Right atrium auricular region (tissue), 2 donors: Measurements from ENCODE around the gene ETDA. TPM values are rescaled to one million over a fixed set of nuclear protein-coding genes. Genes with fewer than 3 reads are reported as not detected.

ENCODE experiments used
- DNase-seq: peaks from one replicate; pipeline ENCODE4 v3.0.0-alpha.2; 2019; ENCODE audit warnings: low spot score
- H3K27ac ChIP-seq, 2 donors: fragments of 200-600 bp; sonication (generic); 1 replicate in 1 of 2; 2 replicates in 1 of 2; pipeline ENCODE4 v1.5.1; 2016 to 2019
- H3K27me3 ChIP-seq, 2 donors: fragments of 200-600 bp; sonication (generic); one replicate each; pipeline versions ENCODE4 v1.5.1 to v1.6.0; 2017 to 2019
- H3K36me3 ChIP-seq: fragments of 200-600 bp; sonication (generic); one replicate; pipeline ENCODE4 v1.5.1; 2016
- H3K4me1 ChIP-seq, 2 donors: fragments of 200-600 bp; sonication (generic); one replicate each; pipeline versions ENCODE4 v1.5.1 to v1.6.0; 2017 to 2019
- H3K4me3 ChIP-seq, 2 donors: fragments of 200-600 bp; sonication (generic); 1 replicate in 1 of 2; 2 replicates in 1 of 2; pipeline ENCODE4 v1.5.1; 2017 to 2019; ENCODE audit warnings: mild to moderate bottlenecking in 1 of 2, moderate library complexity in 1 of 2
- H3K9me3 ChIP-seq, 2 donors: fragments of 200-600 bp; sonication (generic); one replicate each; pipeline ENCODE4 v1.5.1; 2019
- total RNA-seq, 2 donors: library from RNA; depleted of rRNA; stranded (reverse); fragments of >200 nt; gene quantifications; one replicate each; pipeline ENCODE4 v1.1.0, GENCODE V29; 2016
- TF ChIP-seq, protein P1 (sequence below), 2 donors: fragments of 200-600 bp; sonication (generic); IDR thresholded peaks; one replicate each; pipeline ENCODE4 v1.5.1; 2019; ENCODE audit warnings: antibody characterized with exemption in 2 of 2

Gene ETDA
- total RNA-seq, 2 donors from 2014 or later = not detected

DNA sequence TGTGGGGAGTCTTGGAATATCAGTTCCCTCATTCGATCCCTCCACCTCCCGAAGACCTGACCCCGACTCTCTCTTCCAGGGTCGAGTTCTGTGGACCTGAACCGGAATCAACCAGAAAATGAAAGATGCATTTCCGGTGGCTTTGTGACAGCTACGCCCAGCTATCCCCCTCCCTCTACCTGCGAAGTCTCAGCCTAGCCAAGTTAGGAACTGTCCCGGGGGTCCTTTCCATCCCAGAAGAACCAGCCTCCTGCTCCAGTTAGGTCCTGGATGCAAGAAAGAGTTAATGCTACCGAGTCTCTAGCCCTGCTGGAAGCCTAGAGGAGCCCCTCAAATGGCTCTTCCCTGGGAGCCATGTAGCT is 44.1 kb downstream of the ETDA start:
- DNase-seq = no peak
- Histone ChIP-seq H3K4me1 (no peaks in the 10 kb centered on the region), H3K36me3 (no peaks in the 10 kb centered on the region), H3K27me3 (no peaks in the 10 kb centered on the region), H3K27ac (no peak overlapping the region), H3K9me3 (peaks cover 0 to 5% of the 10 kb centered on the region in 2 donors), H3K4me3 (peak overlapping the region; percentile 14 to 29)
- TF ChIP-seq, protein P1, sequence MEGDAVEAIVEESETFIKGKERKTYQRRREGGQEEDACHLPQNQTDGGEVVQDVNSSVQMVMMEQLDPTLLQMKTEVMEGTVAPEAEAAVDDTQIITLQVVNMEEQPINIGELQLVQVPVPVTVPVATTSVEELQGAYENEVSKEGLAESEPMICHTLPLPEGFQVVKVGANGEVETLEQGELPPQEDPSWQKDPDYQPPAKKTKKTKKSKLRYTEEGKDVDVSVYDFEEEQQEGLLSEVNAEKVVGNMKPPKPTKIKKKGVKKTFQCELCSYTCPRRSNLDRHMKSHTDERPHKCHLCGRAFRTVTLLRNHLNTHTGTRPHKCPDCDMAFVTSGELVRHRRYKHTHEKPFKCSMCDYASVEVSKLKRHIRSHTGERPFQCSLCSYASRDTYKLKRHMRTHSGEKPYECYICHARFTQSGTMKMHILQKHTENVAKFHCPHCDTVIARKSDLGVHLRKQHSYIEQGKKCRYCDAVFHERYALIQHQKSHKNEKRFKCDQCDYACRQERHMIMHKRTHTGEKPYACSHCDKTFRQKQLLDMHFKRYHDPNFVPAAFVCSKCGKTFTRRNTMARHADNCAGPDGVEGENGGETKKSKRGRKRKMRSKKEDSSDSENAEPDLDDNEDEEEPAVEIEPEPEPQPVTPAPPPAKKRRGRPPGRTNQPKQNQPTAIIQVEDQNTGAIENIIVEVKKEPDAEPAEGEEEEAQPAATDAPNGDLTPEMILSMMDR (IDR thresholded peaks at IDR 0.05) = no peak

DNA sequence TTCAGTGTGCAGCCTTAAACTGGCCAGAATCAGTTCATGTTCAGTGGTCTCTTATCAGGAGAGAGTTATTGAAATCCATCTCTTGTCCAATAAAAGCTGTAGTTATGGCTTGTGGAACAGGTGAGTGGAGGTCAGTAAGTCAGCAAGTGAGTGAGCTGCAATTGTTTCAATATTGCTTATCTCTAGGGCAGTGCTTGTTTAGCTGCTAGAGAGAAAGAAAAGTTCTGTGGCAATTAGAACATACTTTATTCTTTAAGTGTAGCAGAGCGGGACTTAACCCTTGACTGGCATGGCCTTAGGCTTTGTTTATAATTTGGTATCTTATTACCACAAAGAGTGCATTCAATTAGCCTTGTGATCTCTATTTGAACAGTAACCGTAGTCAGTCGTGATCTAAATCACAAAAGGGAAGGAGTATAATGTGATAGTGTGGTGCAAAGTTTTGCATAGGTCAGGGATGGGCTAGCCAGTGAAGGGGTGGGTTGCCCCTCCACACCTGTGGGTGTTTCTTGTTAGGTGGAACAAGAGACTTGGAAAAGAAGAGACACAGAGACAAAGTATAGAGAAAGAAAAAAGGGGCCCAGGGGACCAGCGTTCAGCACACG is 50.5 kb downstream of the ETDA start:
- no peak for DNase-seq
- no peaks in the 10 kb centered on the region for H3K36me3 ChIP-seq

More for the DNA sequence above, 50.5 kb downstream of the ETDA start:
- Histone ChIP-seq H3K4me3 (no peak overlapping the region), H3K4me1 (no peaks in the 10 kb centered on the region), H3K27me3 (no peaks in the 10 kb centered on the region), H3K9me3 (no peaks in the 10 kb centered on the region), H3K27ac (no peak overlapping the region)
- TF ChIP-seq, protein P1 (IDR thresholded peaks at IDR 0.05) = no peak

Other genes starting within 250 kb of the ETDA start
- 10 to 100 TPM in 1 of 2 donors, 1 to 10 TPM in 1; 8.2 to 13.8 TPM for gene RTL8B, start 229.5 kb upstream of the ETDA start, total RNA-seq
- 100 to 1,000 TPM; 177 to 187 TPM for gene RTL8C, start 219.7 kb upstream of the ETDA start, total RNA-seq
- 10 to 100 TPM; 27.5 to 40.3 TPM for gene RTL8A, start 199.9 kb upstream of the ETDA start, total RNA-seq
- gene SMIM10L2B, start 153.3 kb upstream of the ETDA start, total RNA-seq = 10 to 100 TPM in 1 of 2 donors, 1 to 10 TPM in 1; 8.3 to 17.7 TPM
- gene ETDB, start 131.5 kb upstream of the ETDA start, total RNA-seq = not detected
- gene CT55, start 80.7 kb upstream of the ETDA start, total RNA-seq = not detected
- gene ETDC, start 57.4 kb downstream of the ETDA start, total RNA-seq = not detected
- 1 to 10 TPM; 4.2 to 5.3 TPM for gene ZNF75D, start 92.0 kb downstream of the ETDA start, total RNA-seq
- 1 to 10 TPM; 5.6 to 6.0 TPM for gene ZNF449, start 92.7 kb downstream of the ETDA start, total RNA-seq
- gene SMIM10L2A, start 169.9 kb downstream of the ETDA start, total RNA-seq = 1 to 10 TPM; 2.7 to 6.3 TPM